Psoas muscle (tissue), 8 donors: ENCODE data around the gene CTRB1. TPM values are rescaled to one million over a fixed set of nuclear protein-coding genes. Genes with fewer than 3 reads are reported as not detected.
"Not testable (repeated sequence)": the region's sequence is repeated elsewhere in the genome, so short reads cannot be mapped to it uniquely, and the experiment has no call there.

Source experiments
- ATAC-seq, 4 donors: fragments of 200-7000 bp; cut with Tn5 transposase; one replicate each; pipeline ENCODE4 v1.9.1; 2020; ENCODE audit warnings: moderate library complexity in 3 of 4, mild to moderate bottlenecking in 2 of 4
- DNase-seq, 2 donors: peaks; one replicate each; pipeline ENCODE4 v3.0.0-alpha.2; 2020
- H3K27ac ChIP-seq: fragments of 200-600 bp; one replicate; pipeline ENCODE4 v1.8.0; 2022
- H3K27me3 ChIP-seq, 3 donors: fragments of 200-600 bp in 1 of 3; one replicate each; pipeline versions ENCODE4 v1.6.1 to v1.8.0; 2013 to 2022; ENCODE audit warnings: low read length in 2 of 3, mild to moderate bottlenecking in 2 of 3, moderate library complexity in 1 of 3; ENCODE audit not compliant: insufficient read depth in 3 of 3
- H3K36me3 ChIP-seq, 2 donors: fragments of 200-600 bp in 1 of 2; one replicate each; pipeline versions ENCODE4 v1.6.1 to v1.8.0; 2013 to 2022; ENCODE audit warnings: low read depth in 1 of 2, mild to moderate bottlenecking in 1 of 2, moderate library complexity in 1 of 2; ENCODE audit not compliant: insufficient read depth in 1 of 2
- H3K4me1 ChIP-seq: fragments of 200-600 bp; one replicate; pipeline ENCODE4 v1.8.0; 2022
- H3K4me3 ChIP-seq: fragments of 200-600 bp; one replicate; pipeline ENCODE4 v1.8.0; 2022; ENCODE audit warnings: mild to moderate bottlenecking
- H3K9me3 ChIP-seq: fragments of 200-600 bp; one replicate; pipeline ENCODE4 v1.8.0; 2022
- WGBS, 3 donors: extraction: QIAGEN DNeasy Blood & Tissue Kit; methylation state at CpG; one replicate each; pipeline versions ENCODE4 v1.1.6 to v1.1.7; 2013; 5-methylcytosine and 5-hydroxymethylcytosine counted together
- intact Hi-C, 2 donors: fragments of 100-400 bp; cut with DNase I; formaldehyde crosslinking; loops; one replicate each; pipeline versions ENCODE4 v1.11.0 to v1.14.2; 2022
- polyA plus RNA-seq, 3 donors: library from polyadenylated mRNA; stranded (reverse); fragments of 200-250 nt; gene quantifications; one replicate each; pipeline ENCODE4 v1.2.3, GENCODE V29; 2013
- total RNA-seq, 4 donors: library from RNA; stranded (reverse); fragmentation: NEBNext Ultra II Directional in 2 of 4; extraction: Animal tissue kit (Norgen Biotek cat#: 25700) in 2 of 4; gene quantifications; one replicate each; pipeline versions ENCODE4 v1.2.1 to v1.2.4, GENCODE V29; 2021 to 2023
- TF ChIP-seq, protein P1 (sequence below): fragments of 200-600 bp; IDR thresholded peaks from one replicate; pipeline ENCODE4 v1.8.0; 2022; ENCODE audit warnings: antibody characterized with exemption
- donor health status: healthy with polysubstance abuse.
- donor health status: DM: no; HTN: no; CAD: no; lungs with moderate emphysema.
- donor health status: Bipolar disorder and iron deficiency.
- donor health status: healthy.
- donor health status: DM: yes; HTN: yes; CAD: no.
- donor health status: DM: no; HTN: no; CAD: no.
- donor health status: DM: no; HTN: no; CAD: no.
- donor health status: DM: yes; HTN: yes; CAD: no.

Gene CTRB1
- total and polyA plus RNA-seq, 7 donors, result 0.03 to 3.9 (median 1.2) TPM; not detected in 2

GRCh38 chr16:75206749-75207451 is 11.9 kb upstream of the CTRB1 start, which contains the start of gene CTRB2:
Gene CTRB2, minus strand, starts transcription at chr16:75207161. Its CDS starts 20 bp downstream, at chr16:75207141.
- Histone ChIP-seq H3K4me1 (no peaks in the 10 kb centered on the region), H3K9me3 (no peaks in the 10 kb centered on the region), H3K27ac (no peak within 1 kb of the TSS), H3K27me3 (no peaks in the 10 kb centered on the region), H3K4me3 (no peak within 1 kb of the TSS), H3K36me3 (no peaks in the 10 kb centered on the region)
- intact Hi-C loops, result loop anchor here (1.0 to 2.0 kb wide), 2 partner anchors 17 to 18 kb away; no protein-coding TSS in a partner anchor
- DNase-seq (peak in 1 of 2 donors; percentile 10), ATAC-seq (peak in 2 of 4 donors; percentile 16 to 26)
- TF ChIP-seq, protein P1, sequence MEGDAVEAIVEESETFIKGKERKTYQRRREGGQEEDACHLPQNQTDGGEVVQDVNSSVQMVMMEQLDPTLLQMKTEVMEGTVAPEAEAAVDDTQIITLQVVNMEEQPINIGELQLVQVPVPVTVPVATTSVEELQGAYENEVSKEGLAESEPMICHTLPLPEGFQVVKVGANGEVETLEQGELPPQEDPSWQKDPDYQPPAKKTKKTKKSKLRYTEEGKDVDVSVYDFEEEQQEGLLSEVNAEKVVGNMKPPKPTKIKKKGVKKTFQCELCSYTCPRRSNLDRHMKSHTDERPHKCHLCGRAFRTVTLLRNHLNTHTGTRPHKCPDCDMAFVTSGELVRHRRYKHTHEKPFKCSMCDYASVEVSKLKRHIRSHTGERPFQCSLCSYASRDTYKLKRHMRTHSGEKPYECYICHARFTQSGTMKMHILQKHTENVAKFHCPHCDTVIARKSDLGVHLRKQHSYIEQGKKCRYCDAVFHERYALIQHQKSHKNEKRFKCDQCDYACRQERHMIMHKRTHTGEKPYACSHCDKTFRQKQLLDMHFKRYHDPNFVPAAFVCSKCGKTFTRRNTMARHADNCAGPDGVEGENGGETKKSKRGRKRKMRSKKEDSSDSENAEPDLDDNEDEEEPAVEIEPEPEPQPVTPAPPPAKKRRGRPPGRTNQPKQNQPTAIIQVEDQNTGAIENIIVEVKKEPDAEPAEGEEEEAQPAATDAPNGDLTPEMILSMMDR, result no peak
- 82 to 85% (median 84%) methylated on average over 21 to 24 of the region's 24 CpGs for WGBS, 3 donors

GRCh38 chr16:75207831-75208230 is 11.0 kb upstream of the CTRB1 start:
- Histone ChIP-seq H3K4me1 (no peaks in the 10 kb centered on the region), H3K36me3 (no peaks in the 10 kb centered on the region), H3K9me3 (no peaks in the 10 kb centered on the region), H3K4me3 (no peak overlapping the region), H3K27me3 (no peaks in the 10 kb centered on the region), H3K27ac (no peak overlapping the region)
- intact Hi-C loops, result loop anchor here in 1 of 2 donors (2.0 kb wide), 1 partner anchor 17 kb away; no protein-coding TSS in a partner anchor
- ATAC-seq (no peak), DNase-seq (peak in 1 of 2 donors; percentile 44)
- WGBS, 3 donors, result 83 to 93% (median 93%) methylated on average over 11 of the region's 11 CpGs
- TF ChIP-seq, protein P1, result no peak

GRCh38 chr16:75208242-75208825 is 10.5 kb upstream of the CTRB1 start:
- Histone ChIP-seq H3K9me3 (no peaks in the 10 kb centered on the region), H3K4me3 (no peak overlapping the region), H3K27ac (no peak overlapping the region), H3K36me3 (no peaks in the 10 kb centered on the region), H3K27me3 (no peaks in the 10 kb centered on the region), H3K4me1 (no peaks in the 10 kb centered on the region)
- TF ChIP-seq, protein P1, result no peak
- no peak for ATAC-seq
- WGBS, 3 donors, result 62 to 70% (median 68%) methylated on average over 13 of the region's 13 CpGs
- DNase-seq, result peak in 1 of 2 donors; percentile 7
- intact Hi-C loops, result no loop called here

GRCh38 chr16:75208861-75209505 is 9.8 kb upstream of the CTRB1 start:
- WGBS, 3 donors, result 79 to 81% (median 79%) methylated on average over 23 to 27 of the region's 27 CpGs
- Histone ChIP-seq H3K27ac (no peak overlapping the region), H3K4me1 (no peaks in the 10 kb centered on the region), H3K9me3 (no peaks in the 10 kb centered on the region), H3K27me3 (no peaks in the 10 kb centered on the region), H3K36me3 (no peaks in the 10 kb centered on the region), H3K4me3 (no peak overlapping the region)
- TF ChIP-seq, protein P1, result no peak
- ATAC-seq, result no peak
- DNase-seq, result peak in 1 of 2 donors; percentile 43
- intact Hi-C loops, result no loop called here

DNA sequence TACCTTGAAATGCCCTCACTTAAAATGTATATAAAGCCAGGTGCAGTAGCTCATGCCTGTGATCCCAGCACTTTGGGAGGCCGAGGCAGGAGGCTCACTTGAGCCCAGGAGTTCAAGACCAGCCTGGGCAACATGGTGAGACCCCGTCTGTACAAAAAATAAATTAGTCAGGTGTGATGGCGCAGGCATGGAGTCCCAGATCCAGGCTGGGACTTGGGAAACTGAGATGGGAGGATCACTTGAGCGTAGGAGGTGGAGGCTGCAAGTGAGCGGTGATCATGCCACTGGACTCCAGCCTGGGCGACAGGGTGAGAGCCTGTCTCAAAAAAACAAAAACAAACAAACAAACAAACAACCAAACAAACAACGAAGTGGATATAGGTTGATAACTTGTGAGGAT is 9.3 kb upstream of the CTRB1 start:
- H3K4me1 ChIP-seq, H3K9me3 ChIP-seq, H3K4me3 ChIP-seq, H3K27ac ChIP-seq, intact Hi-C loops, H3K27me3 ChIP-seq, ATAC-seq, H3K36me3 ChIP-seq: not testable (repeated sequence)
- 81 to 92% (median 85%) methylated on average over 7 of the region's 7 CpGs for WGBS, 3 donors
- DNase-seq, result peak in 1 of 2 donors; percentile 24
